Calu3 (cell line): ENCODE results near the gene KRT82. TPM values are rescaled to one million over a fixed set of nuclear protein-coding genes. Genes with fewer than 3 reads are reported as not detected.

Experiments
- BruUV-seq: library from RNA; stranded (reverse); fragments of 400-500 nt; replicated peaks from 2 replicates; lab custom pipeline; 2021; lab: Mats Ljungman, UMichigan
- CTCF ChIA-PET: fragments of 300-600 bp; sonication (Branson Sonifier 250); formaldehyde crosslinking; loops from one replicate; lab custom pipeline; 2022; ENCODE audit warnings: antibody characterized with exemption; lab: Charles Lee
- DNase-seq: peaks from one replicate; pipeline ENCODE4 v3.0.0; 2022
- H3K27ac Mint-ChIP-seq: one replicate; pipeline ENCODE4 v1.8.0; 2022; ENCODE audit warnings: mixed read lengths; ENCODE audit not compliant: unreplicated experiment
- H3K27me3 Mint-ChIP-seq: one replicate; pipeline ENCODE4 v1.8.0; 2022; ENCODE audit warnings: mixed read lengths; ENCODE audit not compliant: unreplicated experiment
- H3K36me3 Mint-ChIP-seq: one replicate; pipeline ENCODE4 v1.8.0; 2022; ENCODE audit warnings: mild to moderate bottlenecking, moderate library complexity, mixed read lengths; ENCODE audit not compliant: insufficient read depth, unreplicated experiment
- H3K4me1 Mint-ChIP-seq: one replicate; pipeline ENCODE4 v1.8.0; 2022; ENCODE audit warnings: mild to moderate bottlenecking, low read depth, mixed read lengths; ENCODE audit not compliant: unreplicated experiment
- H3K4me3 Mint-ChIP-seq: one replicate; pipeline ENCODE4 v1.8.0; 2022; ENCODE audit warnings: mild to moderate bottlenecking, low read depth, moderate library complexity, mixed read lengths; ENCODE audit not compliant: unreplicated experiment
- H3K9me3 Mint-ChIP-seq: one replicate; pipeline ENCODE4 v1.8.0; 2022; ENCODE audit warnings: low read depth, mixed read lengths; ENCODE audit not compliant: unreplicated experiment
- CTCF ChIP-seq: fragments of 200-600 bp; IDR thresholded peaks from one replicate; pipeline ENCODE4 v1.8.0; 2022; ENCODE audit warnings: antibody characterized with exemption; ENCODE audit not compliant: unreplicated experiment
- intact Hi-C: fragments of 100-400 bp; cut with micrococcal nuclease; formaldehyde crosslinking; loops from one replicate; pipeline ENCODE4 v1.10.0; 2022; ENCODE audit not compliant: unreplicated experiment
- total RNA-seq: library from RNA; stranded (reverse); gene quantifications from 2 replicates; pipeline ENCODE4 v1.2.3, GENCODE V29; 2022

Gene KRT82
- total RNA-seq, 1 experiment from 2014 or later, result not detected

GRCh38 chr12:52363111-52363679, 42.9 kb downstream of the KRT82 start:
- CTCF ChIA-PET, result no interaction called here
- no peak for TF ChIP-seq CTCF
- intact Hi-C loops, result no loop called here

GRCh38 chr12:52362118-52362726, 43.9 kb downstream of the KRT82 start:
- H3K4me3 Mint-ChIP-seq, result no peak overlapping the region
- H3K27me3 Mint-ChIP-seq, result no peaks in the 10 kb centered on the region
- no peaks in the 10 kb centered on the region for H3K9me3 Mint-ChIP-seq
- H3K36me3 Mint-ChIP-seq, result no peaks in the 10 kb centered on the region
- no peak for DNase-seq
- BruUV-seq, result no TSS peak
- no peaks in the 10 kb centered on the region for H3K4me1 Mint-ChIP-seq
- intact Hi-C loops, result no loop called here
- no peak for TF ChIP-seq CTCF
- CTCF ChIA-PET, result no interaction called here
- no peak overlapping the region for H3K27ac Mint-ChIP-seq

More at GRCh38 chr12:52363111-52363679, 42.9 kb downstream of the KRT82 start:
- no TSS peak for BruUV-seq
- no peak for DNase-seq
- Mint-ChIP-seq H3K4me1 (no peaks in the 10 kb centered on the region), H3K36me3 (no peaks in the 10 kb centered on the region), H3K27me3 (no peaks in the 10 kb centered on the region), H3K4me3 (no peak overlapping the region), H3K27ac (no peak overlapping the region), H3K9me3 (no peaks in the 10 kb centered on the region)

GRCh38 chr12:52361553-52361952, 44.6 kb downstream of the KRT82 start:
- Mint-ChIP-seq H3K27ac (no peak overlapping the region), H3K36me3 (no peaks in the 10 kb centered on the region), H3K27me3 (no peaks in the 10 kb centered on the region), H3K4me3 (no peak overlapping the region), H3K9me3 (no peaks in the 10 kb centered on the region), H3K4me1 (no peaks in the 10 kb centered on the region)
- TF ChIP-seq CTCF, result no peak
- CTCF ChIA-PET, result no interaction called here
- no peak for DNase-seq
- no TSS peak for BruUV-seq
- intact Hi-C loops, result no loop called here

- CTCF ChIA-PET, result no interaction called here
- no peaks in the 10 kb centered on the region for H3K4me1 Mint-ChIP-seq
- TF ChIP-seq CTCF, result no peak
- intact Hi-C loops, result no loop called here
- H3K4me3 Mint-ChIP-seq, result no peak overlapping the region
- no peaks in the 10 kb centered on the region for H3K9me3 Mint-ChIP-seq
- BruUV-seq, result no TSS peak
- H3K36me3 Mint-ChIP-seq, result no peaks in the 10 kb centered on the region
- H3K27ac Mint-ChIP-seq, result no peak overlapping the region
- H3K27me3 Mint-ChIP-seq, result no peaks in the 10 kb centered on the region
- no peak for DNase-seq
Measured at GRCh38 chr12:52360663-52361271, 45.4 kb downstream of the KRT82 start.
